MM.1S (cell line): Measurements from ENCODE around the gene MYO1E.

Experiments
- DNase-seq: peaks from one replicate; pipeline ENCODE4 v3.0.0-alpha.2; 2015
- H2AFZ ChIP-seq: fragments of 300-600 bp; sonication (generic); 2 replicates; pipeline ENCODE4 v1.6.0; 2016; ENCODE audit warnings: antibody characterized with exemption, low read length
- H3F3A ChIP-seq: fragments of 300-600 bp; sonication (generic); 2 replicates; pipeline ENCODE4 v1.6.1; 2016; ENCODE audit warnings: mild to moderate bottlenecking, antibody characterized with exemption, low read length, moderate library complexity, mixed read lengths; ENCODE audit not compliant: insufficient read depth
- H3K27ac ChIP-seq: fragments of 300-600 bp; sonication (generic); 2 replicates; pipeline ENCODE4 v1.5.1; 2016; ENCODE audit warnings: mild to moderate bottlenecking, low read length
- H3K27me3 ChIP-seq: fragments of 300-600 bp; sonication (generic); replicated peaks from 2 replicates; pipeline ENCODE4 v1.6.0; 2016; ENCODE audit warnings: low read length; ENCODE audit not compliant: insufficient read depth
- H3K36me3 ChIP-seq: fragments of 300-600 bp; sonication (generic); replicated peaks from 2 replicates; pipeline ENCODE4 v1.6.1; 2016; ENCODE audit warnings: mild to moderate bottlenecking, low read length, mixed read lengths; ENCODE audit not compliant: insufficient read depth
- H3K4me1 ChIP-seq: fragments of 300-600 bp; sonication (generic); 2 replicates; pipeline ENCODE4 v1.6.1; 2016; ENCODE audit warnings: low read length, mixed read lengths
- H3K4me2 ChIP-seq: fragments of 300-600 bp; sonication (generic); 2 replicates; pipeline ENCODE4 v1.6.0; 2016; ENCODE audit warnings: low read depth, low read length
- H3K4me3 ChIP-seq: fragments of 300-600 bp; sonication (generic); 2 replicates; pipeline ENCODE4 v1.5.1; 2016; ENCODE audit warnings: low read length, mixed read lengths
- H3K79me2 ChIP-seq: fragments of 300-600 bp; sonication (generic); 2 replicates; pipeline ENCODE4 v1.6.1; 2016; ENCODE audit warnings: mixed run types, low read length, mixed read lengths
- H3K9ac ChIP-seq: fragments of 300-600 bp; sonication (generic); 2 replicates; pipeline ENCODE4 v1.6.1; 2016; ENCODE audit warnings: low read length, mixed read lengths
- H3K9me2 ChIP-seq: fragments of 300-600 bp; sonication (generic); replicated peaks from 2 replicates; pipeline ENCODE4 v1.6.1; 2016; ENCODE audit warnings: mild to moderate bottlenecking, low read length, mixed read lengths; ENCODE audit not compliant: insufficient read depth
- H3K9me3 ChIP-seq: fragments of 300-600 bp; sonication (generic); replicated peaks from 2 replicates; pipeline ENCODE4 v1.6.1; 2016; ENCODE audit warnings: mild to moderate bottlenecking, low read length, mixed read lengths; ENCODE audit not compliant: insufficient read depth
- H4K20me1 ChIP-seq: fragments of 300-600 bp; sonication (generic); 2 replicates; pipeline ENCODE4 v1.6.1; 2016; ENCODE audit warnings: mild to moderate bottlenecking, low read length, moderate library complexity, mixed read lengths; ENCODE audit not compliant: insufficient read depth
- CTCF ChIP-seq: fragments of 300-600 bp; sonication (generic); IDR thresholded peaks from 2 replicates; pipeline ENCODE4 v1.5.1; 2016; ENCODE audit warnings: antibody characterized with exemption, low read length, mixed read lengths
- EZH2 ChIP-seq: fragments of 300-600 bp; sonication (generic); optimal IDR thresholded peaks from 2 replicates; pipeline ENCODE3; 2017; ENCODE audit warnings: low read depth, mild to moderate bottlenecking, antibody characterized with exemption, low read length, mixed read lengths
- EZH2phosphoT487 ChIP-seq: fragments of 300-600 bp; sonication (generic); IDR thresholded peaks from 2 replicates; pipeline ENCODE4 v1.6.1; 2018; ENCODE audit warnings: antibody characterized with exemption, low read length

The MYO1E gene

DNA sequence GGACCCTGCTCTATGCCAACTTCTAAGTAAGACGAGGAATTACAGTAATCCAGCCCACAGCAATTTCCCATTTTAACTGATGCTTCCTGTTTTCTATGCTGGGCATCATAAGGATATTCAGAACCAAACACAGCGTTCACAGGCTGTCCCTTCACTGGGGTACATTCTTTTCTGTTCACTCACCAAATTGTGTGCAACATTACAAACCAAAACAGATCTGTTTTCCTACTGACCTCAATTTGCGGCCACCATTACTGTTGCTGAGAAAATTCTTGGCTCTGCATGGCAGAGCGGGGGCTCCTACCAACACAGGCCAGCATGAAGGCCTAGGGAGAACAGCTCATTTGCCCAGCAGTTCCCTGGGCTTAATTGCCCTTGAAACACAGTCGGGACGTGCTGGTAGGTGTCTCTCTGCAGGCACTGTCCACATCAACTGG is 76.5 kb downstream of the MYO1E start:
- TF ChIP-seq CTCF = no peak
- no peak for TF ChIP-seq EZH2
- no peak for TF ChIP-seq EZH2phosphoT487
- Histone ChIP-seq H3K4me1 (peaks cover 12% of the 10 kb centered on the region), H3K9ac (no peak overlapping the region), H3K9me3 (no peaks in the 10 kb centered on the region), H3K79me2 (no peaks in the 10 kb centered on the region), H3K27me3 (no peaks in the 10 kb centered on the region), H4K20me1 (no peaks in the 10 kb centered on the region), H3K4me3 (no peak overlapping the region), H2AFZ (no peak overlapping the region), H3K27ac (no peak overlapping the region), H3K36me3 (no peaks in the 10 kb centered on the region), H3K9me2 (no peaks in the 10 kb centered on the region), H3F3A (no peaks in the 10 kb centered on the region), H3K4me2 (no peak overlapping the region)
- DNase-seq = no peak

GRCh38 chr15:59295261-59296001 is 77.2 kb downstream of the MYO1E start:
- Histone ChIP-seq H2AFZ (no peak overlapping the region), H4K20me1 (no peaks in the 10 kb centered on the region), H3K9ac (no peak overlapping the region), H3K79me2 (no peaks in the 10 kb centered on the region), H3K36me3 (no peaks in the 10 kb centered on the region), H3K4me2 (no peak overlapping the region), H3K4me1 (peaks cover 6% of the 10 kb centered on the region), H3F3A (no peaks in the 10 kb centered on the region), H3K9me3 (no peaks in the 10 kb centered on the region), H3K4me3 (no peak overlapping the region), H3K27ac (no peak overlapping the region), H3K27me3 (no peaks in the 10 kb centered on the region), H3K9me2 (no peaks in the 10 kb centered on the region)
- no peak for TF ChIP-seq EZH2
- no peak for TF ChIP-seq EZH2phosphoT487
- TF ChIP-seq CTCF = no peak
- DNase-seq = no peak

DNA sequence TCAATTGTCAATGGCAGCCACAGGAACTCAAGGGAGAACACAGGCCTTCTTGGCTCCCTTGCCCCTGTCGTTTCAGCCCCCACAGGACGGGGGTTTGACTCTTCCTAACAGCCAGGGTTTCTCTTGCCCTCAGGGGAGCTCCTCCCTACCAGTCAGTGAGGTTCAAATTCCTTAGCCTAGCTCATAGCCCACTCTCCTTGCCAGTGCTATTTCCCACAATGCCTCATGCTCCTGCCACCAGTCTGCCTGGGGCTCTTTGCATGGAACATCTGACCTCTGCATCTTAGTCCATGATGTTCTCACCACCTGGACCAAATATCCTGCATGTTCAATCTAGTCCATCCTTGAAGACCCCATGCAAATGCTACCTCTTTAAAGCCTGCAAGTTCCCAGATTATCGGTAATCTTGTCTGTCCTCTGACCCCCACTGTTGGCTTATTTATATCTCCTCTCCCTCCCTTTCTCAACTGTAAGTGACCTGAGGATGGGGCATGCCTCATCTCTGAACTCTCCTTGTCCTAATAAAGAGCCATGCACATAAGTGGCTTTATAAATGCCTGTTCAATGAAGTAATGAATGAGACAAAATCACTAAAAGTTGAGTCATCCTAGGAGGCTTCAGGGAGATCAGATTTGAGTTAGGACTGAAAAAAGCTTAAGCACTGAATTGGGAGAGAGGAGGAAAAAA is 78.0 kb downstream of the MYO1E start:
- no peaks in the 10 kb centered on the region for H3K79me2 ChIP-seq
- H3K4me2 ChIP-seq = no peak overlapping the region

More for the DNA sequence above, 78.0 kb downstream of the MYO1E start:
- H3K9me3 ChIP-seq = no peaks in the 10 kb centered on the region
- H3F3A ChIP-seq = no peaks in the 10 kb centered on the region
- H3K4me1 ChIP-seq = no peaks in the 10 kb centered on the region; the same call in 1 of the 2 replicates
- no peaks in the 10 kb centered on the region for H4K20me1 ChIP-seq
- no peak overlapping the region for H3K9ac ChIP-seq
- no peak overlapping the region for H2AFZ ChIP-seq
- TF ChIP-seq EZH2phosphoT487 (no peak), EZH2 (no peak), CTCF (no peak)
- no peak for DNase-seq
- no peak overlapping the region for H3K4me3 ChIP-seq
- no peak overlapping the region for H3K27ac ChIP-seq
- H3K9me2 ChIP-seq = no peaks in the 10 kb centered on the region
- no peaks in the 10 kb centered on the region for H3K36me3 ChIP-seq
- H3K27me3 ChIP-seq = no peaks in the 10 kb centered on the region
